SK-N-MC (cell line): ENCODE results near the gene PPP1R1A.

ENCODE experiments used
- EZH2 ChIP-seq: fragments of 200-600 bp; sonication (generic); IDR thresholded peaks from one replicate; pipeline ENCODE4 v1.6.1; 2017; ENCODE audit warnings: antibody characterized with exemption
- FOXP2 ChIP-seq: optimal IDR thresholded peaks from 2 replicates; pipeline ENCODE3; 2011; ENCODE audit warnings: mild to moderate bottlenecking, moderate library complexity; ENCODE audit not compliant: insufficient read depth; ENCODE audit errors: extremely low read length, control extremely low read depth
- POLR2AphosphoS5 ChIP-seq: IDR thresholded peaks from 2 replicates; pipeline ENCODE4 v1.6.1; 2012; ENCODE audit warnings: mild to moderate bottlenecking, low read depth, low read length, borderline replicate concordance

GRCh38 chr12:54603872-54604271 is 15.4 kb upstream of the PPP1R1A start:
- TF ChIP-seq EZH2 (no peak), POLR2AphosphoS5 (no peak; the same call in 1 of the 2 replicates), FOXP2 (no peak)
